B cell (primary cell): ENCODE measurements around the gene PRSS53. TPM values are rescaled to one million over a fixed set of nuclear protein-coding genes. Genes with fewer than 3 reads are reported as not detected.

ENCODE experiments used
- ATAC-seq: fragments of 200-7000 bp; cut with Tn5 transposase; one replicate; pipeline ENCODE4 v1.10.0; 2021; ENCODE audit warnings: low read depth, mild to moderate bottlenecking, moderate number of reproducible peaks, moderate library complexity
- CTCF ChIA-PET: fragments of 350-600 bp; sonication (Branson Sonifier 250); formaldehyde crosslinking; loops from one replicate; lab custom pipeline; 2021; ENCODE audit warnings: antibody characterized with exemption, inconsistent platforms; lab: Charles Lee
- POLR2A ChIA-PET: fragments of 350-600 bp; sonication (Branson Sonifier 250); formaldehyde crosslinking; loops from one replicate; lab custom pipeline; 2021; ENCODE audit warnings: antibody characterized with exemption; lab: Charles Lee
- DNase-seq: peaks from one replicate; pipeline ENCODE4 v3.0.0; 2013
- H2AFZ ChIP-seq: 2 replicates; pipeline ENCODE4 v1.6.1; 2012; ENCODE audit warnings: mild to moderate bottlenecking, low read depth, low read length; ENCODE audit not compliant: insufficient read depth, poor library complexity, severe bottlenecking
- H3K27ac ChIP-seq, 2 donors: 1 replicate in 1 of 2; 2 replicates in 1 of 2; pipeline ENCODE4 v1.5.1; 2012 to 2013; ENCODE audit warnings: low read length in 2 of 2, mild to moderate bottlenecking in 2 of 2, moderate library complexity in 1 of 2
- H3K27me3 ChIP-seq, 4 experiments: fragments of 200-600 bp in 1 of 4; sonication (generic) in 1 of 4; replicated peaks in 1 of 4; 1 replicate in 2 of 4; 2 replicates in 2 of 4; pipeline versions ENCODE4 v1.6.1 to v1.7.0; 2013 to 2016; ENCODE audit warnings: low read length in 3 of 4, mild to moderate bottlenecking in 2 of 4, mixed read lengths in 1 of 4, moderate library complexity in 1 of 4; ENCODE audit not compliant: insufficient read depth in 4 of 4, control insufficient read depth in 3 of 4; ENCODE audit errors: control extremely low read depth in 1 of 4
- H3K36me3 ChIP-seq, 2 experiments: replicated peaks in 1 of 2; 1 replicate in 1 of 2; 2 replicates in 1 of 2; pipeline versions ENCODE4 v1.6.1 to v1.7.1; 2013; ENCODE audit warnings: low read length in 1 of 2; ENCODE audit not compliant: insufficient read depth in 2 of 2, control insufficient read depth in 1 of 2; ENCODE audit errors: control extremely low read depth in 1 of 2, extremely low read depth in 1 of 2
- H3K4me1 ChIP-seq, 2 donors: fragments of 200-600 bp in 1 of 2; sonication (generic) in 1 of 2; 1 replicate in 1 of 2; 2 replicates in 1 of 2; pipeline versions ENCODE4 v1.5.1 to v1.6.1; 2013 to 2017; ENCODE audit warnings: low read length in 2 of 2; ENCODE audit not compliant: control insufficient read depth in 2 of 2, insufficient read depth in 2 of 2
- H3K4me2 ChIP-seq: replicated peaks from 2 replicates; pipeline ENCODE3; 2012; ENCODE audit warnings: mild to moderate bottlenecking, low read depth, low read length; ENCODE audit not compliant: poor library complexity, severe bottlenecking
- H3K4me3 ChIP-seq, 5 experiments: fragments of 200-600 bp in 1 of 5; sonication (generic) in 1 of 5; 1 replicate in 3 of 5; 2 replicates in 2 of 5; pipeline versions ENCODE4 v1.5.1 to v1.7.0; 2011 to 2016; ENCODE audit warnings: low read length in 4 of 5, mild to moderate bottlenecking in 4 of 5, low read depth in 2 of 5, control low read depth in 1 of 5, moderate library complexity in 1 of 5; ENCODE audit not compliant: insufficient read depth in 1 of 5; ENCODE audit errors: control extremely low read depth in 1 of 5, extremely low read depth in 1 of 5
- H3K79me2 ChIP-seq: fragments of 200-600 bp; sonication (generic); one replicate; pipeline ENCODE4 v1.6.0; 2016; ENCODE audit warnings: low read length; ENCODE audit not compliant: control insufficient read depth, insufficient read depth
- H3K9ac ChIP-seq: fragments of 200-600 bp; sonication (generic); 2 replicates; pipeline ENCODE4 v1.6.1; 2017; ENCODE audit warnings: mild to moderate bottlenecking, low read length, moderate library complexity
- H3K9me3 ChIP-seq, 3 donors: one replicate each; pipeline versions ENCODE4 v1.6.1 to v1.7.1; 2013; ENCODE audit warnings: low read length in 2 of 3; ENCODE audit not compliant: control insufficient read depth in 2 of 3, insufficient read depth in 1 of 3; ENCODE audit errors: control extremely low read depth in 1 of 3
- H4K20me1 ChIP-seq: 2 replicates; pipeline ENCODE4 v1.6.0; 2012; ENCODE audit warnings: mild to moderate bottlenecking, low read length; ENCODE audit not compliant: insufficient read depth, control insufficient read depth, poor library complexity, severe bottlenecking
- H3K27ac Mint-ChIP-seq: one replicate; pipeline ENCODE4 v1.8.0; 2021; ENCODE audit warnings: mixed read lengths
- H3K27me3 Mint-ChIP-seq: one replicate; pipeline ENCODE4 v1.8.0; 2021; ENCODE audit warnings: mixed read lengths
- H3K4me1 Mint-ChIP-seq: one replicate; pipeline ENCODE4 v1.8.0; 2021; ENCODE audit warnings: mixed read lengths
- H3K4me3 Mint-ChIP-seq: one replicate; pipeline ENCODE4 v1.8.0; 2021; ENCODE audit warnings: mixed read lengths
- H3K9me3 Mint-ChIP-seq: one replicate; pipeline ENCODE4 v1.8.0; 2022; ENCODE audit warnings: mixed read lengths; ENCODE audit not compliant: insufficient read depth
- EZH2 ChIP-seq: IDR thresholded peaks from 2 replicates; pipeline ENCODE4 v1.6.1; 2012; ENCODE audit warnings: borderline replicate concordance, low read depth, mild to moderate bottlenecking, moderate library complexity, low read length; ENCODE audit not compliant: insufficient read depth, poor library complexity, severe bottlenecking
- WGBS: methylation state at CpG from one replicate; pipeline ENCODE4 v1.1.5; 2013; ENCODE audit warnings: missing lambda C conversion rate; ENCODE audit not compliant: insufficient coverage; 5-methylcytosine and 5-hydroxymethylcytosine counted together
- intact Hi-C: fragments of 100-400 bp; cut with micrococcal nuclease; formaldehyde crosslinking; loops from one replicate; pipeline ENCODE4 v1.10.0; 2022
- polyA plus RNA-seq: library from polyadenylated mRNA; depleted of rRNA; stranded (reverse); fragments of >200 nt; gene quantifications from 2 replicates; pipeline ENCODE4 v1.2.3, GENCODE V29; 2012
- total RNA-seq, 2 donors: library from RNA; stranded (reverse); fragments of 120-200 nt in 1 of 2; gene quantifications; 1 replicate in 1 of 2; 2 replicates in 1 of 2; pipeline versions ENCODE4 v1.2.3 to v1.2.4, GENCODE V29; 2013 to 2022
- TF ChIP-seq, protein P1 (sequence below): fragments of 200-600 bp; IDR thresholded peaks from one replicate; pipeline ENCODE4 v1.8.0; 2022; ENCODE audit warnings: antibody characterized with exemption, mild to moderate bottlenecking

Gene PRSS53
- total and polyA plus RNA-seq, 2 donors (not counting 1 experiment from before 2014, with no cell fraction given): 10.1 to 10.8 TPM

DNA sequence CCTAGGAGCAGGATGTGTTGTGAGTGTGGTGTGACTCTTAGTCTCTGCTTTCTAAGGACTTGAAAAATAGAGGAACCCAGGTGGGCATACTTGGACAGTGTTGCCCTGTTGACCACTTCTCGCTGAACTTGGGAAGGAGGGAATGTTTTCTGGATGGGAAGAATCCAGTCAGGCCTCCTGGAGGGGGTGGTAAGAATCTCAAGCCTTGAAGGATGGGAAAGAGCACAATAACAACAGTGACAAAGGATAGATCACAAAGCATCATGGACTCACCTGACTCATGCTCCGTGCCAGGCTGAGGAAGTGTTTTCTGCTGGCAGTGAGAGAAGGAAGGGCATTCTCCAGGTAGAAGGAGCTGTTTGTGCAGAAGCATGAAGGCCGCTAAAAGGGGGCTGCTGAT, 37.1 kb upstream of the PRSS53 start:
- Histone ChIP-seq H3K4me2 (no peak overlapping the region), H3K9me3 (no peaks in the 10 kb centered on the region), H3K4me1 (no peaks in the 10 kb centered on the region), H2AFZ (no peak overlapping the region), H3K27me3 (no peaks in the 10 kb centered on the region), H3K36me3 (peaks cover 6 to 64% of the 10 kb centered on the region in 2 experiments), H3K79me2 (peaks cover 21% of the 10 kb centered on the region), H3K9ac (no peak overlapping the region), H3K27ac (no peak overlapping the region), H3K4me3 (no peak overlapping the region), H4K20me1 (no peaks in the 10 kb centered on the region)
- Mint-ChIP-seq H3K9me3 (no peaks in the 10 kb centered on the region), H3K27me3 (no peaks in the 10 kb centered on the region), H3K4me3 (no peak overlapping the region), H3K27ac (no peak overlapping the region), H3K4me1 (no peaks in the 10 kb centered on the region)
- DNase-seq: no peak
- ChIA-PET POLR2A (interaction anchor here (0.6 kb wide), 1 partner anchor 17 kb away, joined by 5 read pairs; no protein-coding TSS in a partner anchor), CTCF (no interaction called here)
- intact Hi-C loops: no loop called here
- TF ChIP-seq EZH2: no peak
- TF ChIP-seq, protein P1, sequence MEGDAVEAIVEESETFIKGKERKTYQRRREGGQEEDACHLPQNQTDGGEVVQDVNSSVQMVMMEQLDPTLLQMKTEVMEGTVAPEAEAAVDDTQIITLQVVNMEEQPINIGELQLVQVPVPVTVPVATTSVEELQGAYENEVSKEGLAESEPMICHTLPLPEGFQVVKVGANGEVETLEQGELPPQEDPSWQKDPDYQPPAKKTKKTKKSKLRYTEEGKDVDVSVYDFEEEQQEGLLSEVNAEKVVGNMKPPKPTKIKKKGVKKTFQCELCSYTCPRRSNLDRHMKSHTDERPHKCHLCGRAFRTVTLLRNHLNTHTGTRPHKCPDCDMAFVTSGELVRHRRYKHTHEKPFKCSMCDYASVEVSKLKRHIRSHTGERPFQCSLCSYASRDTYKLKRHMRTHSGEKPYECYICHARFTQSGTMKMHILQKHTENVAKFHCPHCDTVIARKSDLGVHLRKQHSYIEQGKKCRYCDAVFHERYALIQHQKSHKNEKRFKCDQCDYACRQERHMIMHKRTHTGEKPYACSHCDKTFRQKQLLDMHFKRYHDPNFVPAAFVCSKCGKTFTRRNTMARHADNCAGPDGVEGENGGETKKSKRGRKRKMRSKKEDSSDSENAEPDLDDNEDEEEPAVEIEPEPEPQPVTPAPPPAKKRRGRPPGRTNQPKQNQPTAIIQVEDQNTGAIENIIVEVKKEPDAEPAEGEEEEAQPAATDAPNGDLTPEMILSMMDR: no peak
- WGBS: 94% methylated on average over 3 of the region's 3 CpGs
- no peak for ATAC-seq

DNA sequence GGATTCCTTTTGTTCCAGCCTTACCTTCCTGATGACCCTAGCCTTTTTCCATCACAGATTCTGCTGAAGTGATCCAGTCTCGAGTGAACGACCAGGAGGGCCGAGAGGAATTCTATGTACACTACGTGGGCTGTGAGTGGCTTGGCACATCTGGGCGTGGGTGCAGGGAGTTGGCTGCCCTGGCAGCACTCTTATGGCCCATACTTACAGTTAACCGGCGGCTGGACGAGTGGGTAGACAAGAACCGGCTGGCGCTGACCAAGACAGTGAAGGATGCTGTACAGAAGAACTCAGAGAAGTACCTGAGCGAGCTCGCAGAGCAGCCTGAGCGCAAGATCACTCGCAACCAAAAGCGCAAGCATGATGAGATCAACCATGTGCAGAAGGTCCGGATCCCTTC, 31.4 kb upstream of the PRSS53 start:
- no peak overlapping the region for H3K4me3 Mint-ChIP-seq
- no peak overlapping the region for H3K27ac Mint-ChIP-seq
- no peaks in the 10 kb centered on the region for H3K27me3 ChIP-seq

More for the DNA sequence above, 31.4 kb upstream of the PRSS53 start:
- Histone ChIP-seq H3K79me2 (peaks cover 49% of the 10 kb centered on the region), H3K9ac (no peak overlapping the region), H3K4me2 (no peak overlapping the region), H3K4me3 (no peak overlapping the region), H3K27ac (no peak overlapping the region), H2AFZ (no peak overlapping the region), H4K20me1 (peaks cover 26% of the 10 kb centered on the region), H3K4me1 (peaks cover 10 to 20% of the 10 kb centered on the region in 2 donors), H3K36me3 (peaks cover 6 to 42% of the 10 kb centered on the region in 2 experiments), H3K9me3 (no peaks in the 10 kb centered on the region)
- no peak for ATAC-seq
- POLR2A ChIA-PET: interaction anchor here (0.6 to 3.6 kb wide), 3 partner anchors 14 to 123 kb away, joined by 4 to 36 read pairs (median 4); no protein-coding TSS in a partner anchor
- H3K4me1 Mint-ChIP-seq: peaks cover 13% of the 10 kb centered on the region
- TF ChIP-seq, protein P1: no peak
- no peak for TF ChIP-seq EZH2
- CTCF ChIA-PET: interaction anchor here (0.6 to 0.7 kb wide), 2 partner anchors 22 to 181 kb away, joined by 3 to 4 read pairs; no protein-coding TSS in a partner anchor
- no peaks in the 10 kb centered on the region for H3K27me3 Mint-ChIP-seq
- intact Hi-C loops: no loop called here
- H3K9me3 Mint-ChIP-seq: no peaks in the 10 kb centered on the region
- 98% methylated on average over 16 of the region's 16 CpGs for WGBS
- no peak for DNase-seq
